NCI-H1930 (cell line): ENCODE results near the gene TGFB2.

ENCODE experiments used
- DNase-seq, 2 experiments: peaks; one replicate each; lab custom pipeline; 2025; lab: John Stamatoyannopoulos, UW

TGFB2 gene

DNA sequence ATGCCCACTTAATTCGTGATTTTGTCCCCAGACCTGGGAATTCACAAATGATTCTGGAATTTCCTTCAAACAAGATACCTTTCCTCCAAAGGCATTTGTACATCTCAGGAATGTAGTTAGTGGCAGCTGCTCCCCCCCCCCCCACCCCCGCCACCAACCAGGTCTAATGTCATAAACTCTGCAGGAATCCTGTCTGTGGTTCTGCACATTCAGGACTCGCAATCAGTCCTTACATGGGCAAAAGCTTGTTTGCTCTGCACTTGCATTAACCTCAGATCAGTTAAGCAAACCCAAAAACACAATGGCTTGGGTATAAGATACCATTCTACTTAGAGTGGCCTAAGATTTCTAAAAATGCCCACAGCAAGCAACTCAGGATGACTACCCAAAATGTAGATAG, 143.8 kb downstream of the TGFB2 start:
- no peak for DNase-seq

DNA sequence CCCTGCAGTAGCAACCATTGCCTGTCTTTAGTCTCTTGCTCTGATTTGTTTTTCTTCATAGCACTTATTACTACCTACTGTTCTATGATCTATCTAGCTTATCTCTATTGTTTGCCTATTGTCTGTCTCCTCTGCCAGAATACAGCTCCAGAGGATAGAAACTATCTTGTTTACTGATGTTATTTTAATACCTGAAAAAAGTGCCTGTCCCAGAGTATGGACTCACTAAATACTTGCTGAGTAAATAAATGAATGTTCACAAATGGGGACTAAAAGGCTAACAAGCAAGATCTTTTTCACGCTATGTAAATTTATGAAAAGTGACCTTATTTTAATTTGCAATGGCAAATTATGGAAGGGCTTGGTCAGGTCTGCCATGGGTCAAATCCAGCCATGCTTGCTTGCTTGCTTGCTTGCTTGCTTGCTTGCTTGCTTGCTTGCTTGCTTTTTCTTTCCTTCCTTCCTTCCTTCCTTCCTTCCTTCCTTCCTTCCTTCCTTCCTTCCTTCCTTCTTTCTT, 145.3 kb downstream of the TGFB2 start:
- DNase-seq = no peak

DNA sequence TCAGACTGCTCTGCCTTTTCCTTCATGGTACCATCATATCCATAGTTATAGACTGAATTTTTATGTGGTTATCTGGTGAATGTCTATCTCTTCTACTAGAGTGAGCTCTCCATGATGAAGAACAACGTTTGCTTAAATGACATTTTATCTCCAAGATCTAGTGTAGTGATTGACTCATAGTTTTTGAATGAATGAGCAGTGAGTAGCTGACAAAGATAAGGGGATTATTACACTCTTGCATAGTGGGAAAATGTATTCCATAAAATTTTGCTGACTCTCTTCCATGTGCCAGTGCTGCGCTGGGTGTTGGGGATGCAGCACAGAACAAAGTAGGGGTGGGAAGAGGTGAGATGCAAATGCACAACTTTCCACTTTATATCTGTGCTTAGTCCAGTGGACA, 147.7 kb downstream of the TGFB2 start:
- no peak for DNase-seq

DNA sequence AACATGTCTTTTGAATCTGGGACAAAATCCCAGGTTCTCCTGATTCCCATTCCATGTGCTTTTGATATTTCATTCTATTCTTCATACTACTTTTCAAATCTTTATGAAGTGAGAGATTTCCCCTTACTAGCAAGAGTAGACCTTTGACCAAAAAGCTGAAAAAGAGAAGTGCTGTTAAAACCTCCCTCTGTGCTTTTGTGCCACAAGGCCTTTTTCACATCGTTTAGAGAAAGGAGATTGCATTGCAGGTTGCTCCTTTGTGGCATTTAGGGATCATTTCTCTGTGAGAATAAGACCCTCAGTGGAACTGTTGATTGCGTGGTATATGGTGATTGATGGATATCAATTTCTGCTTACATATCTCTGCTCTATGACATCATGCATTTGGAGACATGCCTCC, 148.8 kb downstream of the TGFB2 start:
- peak in 1 of 2 experiments; percentile 36 for DNase-seq
